Upper lobe of left lung (tissue), 6 donors: ENCODE measurements around the gene LRRN4CL. TPM values are rescaled to one million over a fixed set of nuclear protein-coding genes. Genes with fewer than 3 reads are reported as not detected.
"Not testable (repeated sequence)": the region's sequence is repeated elsewhere in the genome, so short reads cannot be mapped to it uniquely, and the experiment has no call there.

ENCODE experiments used
- ATAC-seq, 2 donors: fragments of 200-7000 bp; cut with Tn5 transposase; one replicate each; pipeline ENCODE4 v1.9.1; 2022; ENCODE audit warnings: mild to moderate bottlenecking in 2 of 2, moderate library complexity in 2 of 2; ENCODE audit not compliant: low FRiP score in 2 of 2
- DNase-seq, 2 donors: peaks; one replicate each; pipeline ENCODE4 v3.0.0-alpha.2; 2019 to 2020
- H3K27ac ChIP-seq, 4 donors: fragments of 200-600 bp; sonication (generic); one replicate each; pipeline ENCODE4 v1.5.1; 2016 to 2019
- H3K27me3 ChIP-seq, 4 donors: fragments of 200-600 bp; sonication (generic); one replicate each; pipeline ENCODE4 v1.5.1; 2017 to 2019
- H3K36me3 ChIP-seq, 4 donors: fragments of 200-600 bp; sonication (generic); one replicate each; pipeline ENCODE4 v1.5.1; 2016 to 2019
- H3K4me1 ChIP-seq, 4 donors: fragments of 200-600 bp; sonication (generic); one replicate each; pipeline ENCODE4 v1.5.1; 2018 to 2019
- H3K4me3 ChIP-seq, 4 donors: fragments of 200-600 bp; sonication (generic); one replicate each; pipeline ENCODE4 v1.5.1; 2017 to 2019; ENCODE audit warnings: mild to moderate bottlenecking in 2 of 4, moderate library complexity in 1 of 4
- H3K9me3 ChIP-seq, 4 donors: fragments of 200-600 bp; sonication (generic); one replicate each; pipeline ENCODE4 v1.5.1; 2018 to 2019
- CTCF ChIP-seq, 6 experiments: fragments of 450-650 bp in 4 of 6; fragments of 200-600 bp in 2 of 6; sonication (generic) in 2 of 6; IDR thresholded peaks; one replicate each; pipeline ENCODE4 v1.5.1; 2016 to 2019; ENCODE audit warnings: antibody characterized with exemption in 6 of 6
- EP300 ChIP-seq, 4 donors: sonication (generic); formaldehyde crosslinking; IDR thresholded peaks; one replicate each; pipeline ENCODE4 v1.5.1; 2017; ENCODE audit warnings: antibody characterized with exemption in 4 of 4, control low read depth in 2 of 4
- POLR2A ChIP-seq, 4 donors: fragments of 450-650 bp; IDR thresholded peaks; one replicate each; pipeline ENCODE4 v1.5.1; 2016 to 2017; ENCODE audit warnings: antibody characterized with exemption in 4 of 4, mild to moderate bottlenecking in 2 of 4
- POLR2AphosphoS5 ChIP-seq, 2 donors: sonication (generic); formaldehyde crosslinking; IDR thresholded peaks; one replicate each; pipeline ENCODE4 v1.5.1; 2017; ENCODE audit warnings: antibody characterized with exemption in 2 of 2
- WGBS, 2 donors: methylation state at CpG; one replicate each; pipeline ENCODE4 v1.1.5; 2017 to 2018; 5-methylcytosine and 5-hydroxymethylcytosine counted together
- total RNA-seq, 6 donors: library from RNA; depleted of rRNA in 4 of 6; stranded (reverse); fragments of >200 nt in 4 of 6; gene quantifications; one replicate each; pipeline versions ENCODE4 v1.1.0 to v1.2.1, GENCODE V29; 2016 to 2021
- donor health status: DM: no; HTN: no; CAD: no; lungs with moderate emphysema.
- donor health status: DM: no; HTN: yes; CAD: no; lungs with severe emphysema.

LRRN4CL gene
- 1 to 10 TPM in 5 of 6 donors, under 1 TPM in 1; 0.61 to 6.4 (median 1.8) TPM for total RNA-seq

- WGBS, 2 donors = 76 to 77% methylated on average over 11 of the region's 11 CpGs
These were observed at the start of gene LRRN4CL for GRCh38 chr11:62689421-62690183. Gene LRRN4CL (minus strand): TSS chr11:62689530. CDS start chr11:62688508, 1,022 bp downstream.

GRCh38 chr11:62737196-62737595, 47.9 kb upstream of the LRRN4CL start:
- no peak overlapping the region for H3K4me3 ChIP-seq
- no peaks in the 10 kb centered on the region for H3K27me3 ChIP-seq
- H3K9me3 ChIP-seq = no peaks in the 10 kb centered on the region
- peaks cover 23 to 92% (median 69%) of the 10 kb centered on the region in 4 donors for H3K36me3 ChIP-seq
- DNase-seq (no peak), ATAC-seq (no peak)
- no peak overlapping the region for H3K27ac ChIP-seq
- H3K4me1 ChIP-seq = peaks cover 0 to 3% (median 0%) of the 10 kb centered on the region in 4 donors
- TF ChIP-seq EP300 (IDR thresholded peaks at IDR 0.05) (no peak), CTCF (IDR thresholded peaks at IDR 0.05) (no peak)

More at GRCh38 chr11:62689421-62690183, at the start of gene LRRN4CL:
- Histone ChIP-seq H3K9me3 (no peaks in the 10 kb centered on the region), H3K4me3 (peak within 1 kb of the TSS in 2 of 4 donors; percentile 22 to 34), H3K27ac (peak within 1 kb of the TSS in 1 of 4 donors; percentile 39), H3K27me3 (peaks cover 0 to 10% (median 7%) of the 10 kb centered on the region in 4 donors), H3K4me1 (peaks cover 0 to 13% (median 4%) of the 10 kb centered on the region in 4 donors), H3K36me3 (peaks cover 3 to 40% (median 32%) of the 10 kb centered on the region in 4 donors)
- DNase-seq (no peak), ATAC-seq (peak; percentile 35 to 94)
- TF ChIP-seq EP300 (IDR thresholded peaks at IDR 0.05) (no peak), CTCF (IDR thresholded peaks at IDR 0.05) (no peak)

GRCh38 chr11:62732830-62733229, 43.5 kb upstream of the LRRN4CL start:
- no peaks in the 10 kb centered on the region for H3K9me3 ChIP-seq
- peaks cover 7 to 72% (median 42%) of the 10 kb centered on the region in 4 donors for H3K36me3 ChIP-seq
- no peaks in the 10 kb centered on the region for H3K27me3 ChIP-seq
- no peak overlapping the region for H3K27ac ChIP-seq
- ATAC-seq (no peak), DNase-seq (no peak)
- H3K4me3 ChIP-seq = no peak overlapping the region
- peaks cover 16 to 30% (median 22%) of the 10 kb centered on the region in 4 donors for H3K4me1 ChIP-seq
- whole genome bisulfite sequencing, 2 donors = 80 to 89% methylated on average over 2 of the region's 2 CpGs
- no peak for TF ChIP-seq EP300 (IDR thresholded peaks at IDR 0.05)

- not testable (repeated sequence) for H3K9me3 ChIP-seq, H3K27me3 ChIP-seq, DNase-seq, ATAC-seq, H3K27ac ChIP-seq
- 86% methylated on average over 14 of the region's 14 CpGs for WGBS, 2 donors
- Histone ChIP-seq H3K4me1 (peaks cover 19 to 42% (median 31%) of the 10 kb centered on the region in 4 donors), H3K4me3 (peak overlapping the region in 2 of 4 donors; percentile 97 to 98), H3K36me3 (peaks cover 2 to 49% (median 25%) of the 10 kb centered on the region in 4 donors)
These were observed 40.7 kb upstream of the LRRN4CL start for GRCh38 chr11:62730076-62730475.

- peaks cover 9 to 42% (median 14%) of the 10 kb centered on the region in 4 donors for H3K36me3 ChIP-seq
- DNase-seq (peak; percentile 85 to 92), ATAC-seq (peak; percentile 83 to 92)
- WGBS, 2 donors = 0% methylated on average over 22 to 29 of the region's 29 CpGs
- H3K27me3 ChIP-seq = no peaks in the 10 kb centered on the region
- H3K4me3 ChIP-seq = peak within 1 kb of the TSS; percentile 84 to 100 (median 98)
- H3K9me3 ChIP-seq = no peaks in the 10 kb centered on the region
- peak within 1 kb of the TSS; percentile 86 to 95 (median 93) for H3K27ac ChIP-seq
- H3K4me1 ChIP-seq = peaks cover 35 to 59% (median 48%) of the 10 kb centered on the region in 4 donors
- TF ChIP-seq EP300 (IDR thresholded peaks at IDR 0.05) (no peak), POLR2A (IDR thresholded peaks at IDR 0.05) (peak in 2 of 4 donors; percentile 70 to 84), POLR2AphosphoS5 (IDR thresholded peaks at IDR 0.05) (peak; percentile 85 to 89), CTCF (IDR thresholded peaks at IDR 0.05) (no peak)
These were observed 39.0 kb upstream of the LRRN4CL start, which contains the start of gene TTC9C for GRCh38 chr11:62728171-62728988. Gene TTC9C (plus strand): TSS chr11:62728486. CDS start chr11:62728849, 363 bp downstream.
